Astrocyte of the cerebellum (primary cell): ENCODE measurements around the gene CEP41.
A peak's percentile ranks its signal among the peaks of the same experiment; 100 is the strongest.

Source experiments
- DNase-seq: peaks from one replicate; pipeline ENCODE4 v3.0.0-alpha.2; 2011; ENCODE audit warnings: low read depth
- H3K4me3 ChIP-seq: 2 replicates; pipeline ENCODE4 v1.5.1; 2011; ENCODE audit warnings: mild to moderate bottlenecking, low read depth, low read length, moderate library complexity
- CTCF ChIP-seq: IDR thresholded peaks from 2 replicates; pipeline ENCODE4 v1.5.1; 2012; ENCODE audit warnings: low read length, low read depth, moderate library complexity, mild to moderate bottlenecking; ENCODE audit errors: missing control alignments
- in situ Hi-C: cut with HindIII; loops from 2 replicates; pipeline ENCODE4 v1.10.0; 2017; ENCODE audit warnings: low sequenced_read_pairs

CEP41 gene

DNA sequence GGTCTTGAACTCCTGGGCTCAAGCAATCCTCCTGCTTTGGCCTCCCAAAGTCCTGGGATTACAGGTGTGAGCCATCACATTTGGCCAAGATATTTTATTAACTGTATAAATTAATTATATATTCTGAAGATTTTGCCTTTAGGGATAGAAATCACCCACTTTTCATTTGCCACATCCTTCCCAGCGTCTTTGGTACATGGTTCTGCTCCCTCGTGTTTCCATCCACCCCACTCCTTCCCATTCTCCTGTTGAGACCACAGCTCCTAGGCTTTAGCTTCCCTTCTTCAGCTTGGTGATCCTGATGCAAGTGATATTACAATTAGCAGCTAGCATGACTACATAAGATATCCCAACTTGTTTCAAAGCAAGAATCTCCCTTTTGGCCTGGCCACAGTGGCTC lies 52.1 kb downstream of the CEP41 start:
- TF ChIP-seq CTCF: no peak
- H3K4me3 ChIP-seq: no peak overlapping the region
- in situ Hi-C loops: no loop called here
- DNase-seq: no peak

DNA sequence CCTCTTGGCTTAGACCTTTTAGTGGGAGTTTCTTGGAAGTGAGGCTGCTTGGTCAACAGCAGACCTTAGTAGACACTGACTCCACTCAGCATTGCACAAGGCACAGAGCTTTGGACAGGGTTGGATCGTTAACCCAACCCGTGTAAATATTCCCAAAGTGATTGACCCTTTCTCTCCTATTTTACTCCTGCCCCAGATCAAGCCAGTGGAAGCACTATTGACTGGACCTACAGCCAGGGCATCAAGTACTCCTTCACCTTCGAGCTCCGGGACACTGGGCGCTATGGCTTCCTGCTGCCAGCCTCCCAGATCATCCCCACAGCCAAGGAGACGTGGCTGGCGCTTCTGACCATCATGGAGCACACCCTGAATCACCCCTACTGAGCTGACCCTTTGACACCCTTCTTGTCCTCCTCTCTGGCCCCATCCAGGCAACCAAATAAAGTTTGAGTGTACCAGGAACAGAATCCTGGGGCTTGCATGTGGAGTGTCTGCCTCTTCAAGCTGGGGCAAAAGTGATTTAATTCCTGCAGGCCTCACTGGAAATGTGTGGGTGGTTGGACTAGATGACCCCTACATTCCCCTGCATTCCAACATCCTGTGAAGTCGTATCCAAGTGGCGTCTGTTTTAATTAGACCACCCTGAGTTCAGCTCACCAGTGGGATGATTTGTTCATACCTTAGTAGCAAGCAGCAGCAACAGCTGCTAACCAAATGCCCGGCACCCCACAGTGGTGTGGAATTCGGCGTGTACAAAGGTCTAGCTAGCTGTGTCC lies 53.0 kb downstream of the CEP41 start:
- TF ChIP-seq CTCF: no peak
- H3K4me3 ChIP-seq: no peak overlapping the region
- in situ Hi-C loops: no loop called here
- peak; percentile 99 for DNase-seq

DNA sequence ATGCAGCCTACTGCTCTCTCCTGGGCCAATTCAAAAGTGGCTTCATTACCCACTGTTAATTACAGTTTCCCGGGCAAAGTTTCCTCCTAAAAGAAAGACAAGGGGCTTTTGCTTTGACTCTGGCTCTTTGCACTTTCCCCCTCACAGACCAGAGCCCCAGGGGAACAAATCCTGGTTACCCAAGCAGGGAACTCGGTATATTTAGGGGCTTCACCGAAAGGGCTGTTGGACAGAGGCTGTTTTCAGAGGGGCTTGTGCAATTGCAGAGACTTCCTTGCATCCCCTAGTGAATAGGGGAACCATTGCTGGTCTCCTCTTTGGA lies 53.5 kb downstream of the CEP41 start:
- in situ Hi-C loops: no loop called here
- no peak overlapping the region for H3K4me3 ChIP-seq
- TF ChIP-seq CTCF: no peak
- DNase-seq: no peak

DNA sequence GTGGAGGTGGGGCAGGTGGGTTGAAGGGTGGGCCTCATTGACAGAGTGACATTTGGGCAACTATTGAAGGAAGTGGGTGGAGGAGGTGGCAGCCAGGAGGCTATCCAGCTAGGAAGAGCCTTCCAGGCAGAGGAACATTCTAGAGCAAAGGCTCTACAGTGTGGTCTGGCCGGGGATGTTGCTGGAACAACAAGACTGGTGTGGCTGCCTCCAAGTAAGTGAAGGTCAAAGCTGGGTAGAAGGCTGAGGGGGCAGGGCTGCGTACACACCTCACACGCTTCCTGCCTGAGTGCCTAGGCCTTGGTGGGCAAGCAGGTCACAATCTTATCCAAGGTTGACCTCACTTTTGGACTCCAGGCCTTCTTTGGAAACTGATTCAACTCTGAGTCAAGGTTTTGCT lies 53.9 kb downstream of the CEP41 start:
- no peak overlapping the region for H3K4me3 ChIP-seq
- DNase-seq: no peak
- in situ Hi-C loops: no loop called here
- TF ChIP-seq CTCF: no peak

DNA sequence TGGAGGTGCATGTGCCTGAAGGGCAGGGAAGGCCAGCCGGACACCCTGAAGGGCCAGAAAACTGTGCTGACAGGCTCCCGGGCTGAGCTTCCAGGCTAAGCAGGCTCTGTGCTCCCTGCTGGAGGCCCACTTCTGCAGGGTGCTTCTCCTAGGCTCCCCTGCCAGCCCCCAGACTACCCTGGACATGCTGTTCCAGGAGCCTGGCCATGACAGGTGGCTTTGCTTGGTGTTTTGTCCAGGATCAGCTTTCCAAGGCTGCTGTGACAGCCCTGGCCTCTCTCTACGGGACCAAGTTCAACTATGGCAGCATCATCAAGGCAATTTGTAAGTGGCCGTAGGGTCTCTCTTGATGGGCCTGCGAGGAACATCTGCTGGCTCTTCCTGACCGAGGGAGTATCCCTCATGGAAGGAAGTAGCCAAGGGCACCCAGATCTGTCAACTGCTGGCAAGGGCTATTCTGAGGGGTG lies 55.2 kb downstream of the CEP41 start:
- in situ Hi-C loops: no loop called here
- no peak overlapping the region for H3K4me3 ChIP-seq
- TF ChIP-seq CTCF: no peak
- no peak for DNase-seq

DNA sequence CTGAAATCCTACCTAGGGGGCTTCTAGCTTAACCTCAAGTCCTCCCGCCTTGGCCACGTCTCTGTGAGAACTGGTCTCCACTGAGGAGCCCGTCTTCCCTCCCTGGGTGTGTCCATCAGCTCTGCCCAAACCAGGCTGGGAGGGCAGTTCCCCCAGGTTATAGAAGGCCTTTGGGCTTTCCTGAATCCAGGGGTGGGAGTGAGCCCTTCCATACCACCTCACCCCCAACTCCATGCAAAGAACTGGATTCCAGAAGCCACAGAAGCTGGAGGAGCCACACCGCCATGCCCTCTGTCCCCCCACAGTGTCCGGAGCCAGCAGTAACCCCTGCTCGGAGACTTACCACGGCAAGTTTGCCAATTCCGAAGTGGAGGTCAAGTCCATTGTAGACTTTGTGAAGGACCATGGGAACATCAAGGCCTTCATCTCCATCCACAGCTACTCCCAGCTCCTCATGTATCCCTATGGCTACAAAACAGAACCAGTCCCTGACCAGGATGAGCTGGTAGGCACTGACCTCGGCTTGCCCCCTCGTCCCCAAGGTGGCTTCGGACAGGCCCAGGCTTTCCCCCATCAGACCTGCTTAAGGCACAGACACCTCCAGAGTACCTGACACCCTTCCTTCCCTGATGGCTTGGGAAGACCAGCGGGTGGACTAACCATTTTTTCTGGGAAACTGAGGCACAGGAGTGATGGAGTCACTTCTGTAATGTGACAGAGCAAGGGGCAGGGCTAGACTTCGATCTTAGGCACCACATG lies 55.8 kb downstream of the CEP41 start:
- in situ Hi-C loops: no loop called here

More for the DNA sequence above, 55.8 kb downstream of the CEP41 start:
- no peak overlapping the region for H3K4me3 ChIP-seq
- DNase-seq: no peak
- no peak for TF ChIP-seq CTCF
